Karpas-422 (cell line): ENCODE data around the gene TRIM14. TPM values are rescaled to one million over a fixed set of nuclear protein-coding genes. Genes with fewer than 3 reads are reported as not detected.
A peak's percentile ranks its signal among the peaks of the same experiment; 100 is the strongest.

ENCODE experiments used
- DNase-seq: peaks from one replicate; pipeline ENCODE4 v3.0.0-alpha.2; 2015
- H2AFZ ChIP-seq: fragments of 200-600 bp; sonication (generic); 2 replicates; pipeline ENCODE4 v1.6.1; 2014; ENCODE audit warnings: antibody characterized with exemption, low read length, mixed read lengths
- H3K27ac ChIP-seq: fragments of 200-600 bp; sonication (generic); 2 replicates; pipeline ENCODE4 v1.5.1; 2014; ENCODE audit warnings: mild to moderate bottlenecking, low read length, moderate library complexity
- H3K27me3 ChIP-seq: fragments of 200-600 bp; sonication (generic); 2 replicates; pipeline ENCODE4 v1.6.1; 2014; ENCODE audit warnings: low read length, mixed read lengths
- H3K36me3 ChIP-seq: fragments of 200-600 bp; sonication (generic); 2 replicates; pipeline ENCODE4 v1.6.1; 2014; ENCODE audit warnings: low read length, mixed read lengths; ENCODE audit not compliant: insufficient read depth
- H3K4me1 ChIP-seq: fragments of 200-600 bp; sonication (generic); 2 replicates; pipeline ENCODE4 v1.6.1; 2014; ENCODE audit warnings: mild to moderate bottlenecking, low read length, mixed read lengths
- H3K4me2 ChIP-seq: fragments of 200-600 bp; sonication (generic); 2 replicates; pipeline ENCODE4 v1.6.1; 2014; ENCODE audit warnings: low read length, low read depth, mild to moderate bottlenecking; ENCODE audit not compliant: poor library complexity, severe bottlenecking
- H3K4me3 ChIP-seq: fragments of 200-600 bp; sonication (generic); 2 replicates; pipeline ENCODE4 v1.5.1; 2014; ENCODE audit warnings: mild to moderate bottlenecking, antibody characterized with exemption, low read length, mixed read lengths
- H3K79me2 ChIP-seq: fragments of 200-600 bp; sonication (generic); 2 replicates; pipeline ENCODE4 v1.6.1; 2014; ENCODE audit warnings: mild to moderate bottlenecking, low read length, mixed read lengths
- H3K9ac ChIP-seq: fragments of 200-600 bp; sonication (generic); 2 replicates; pipeline ENCODE4 v1.6.0; 2014; ENCODE audit warnings: low read length
- H3K9me2 ChIP-seq: fragments of 200-600 bp; sonication (generic), shearing (Covaris generic); replicated peaks from 2 replicates; pipeline ENCODE4 v1.6.0; 2014; ENCODE audit warnings: mild to moderate bottlenecking, low read length, moderate library complexity; ENCODE audit not compliant: insufficient read depth
- H3K9me3 ChIP-seq: fragments of 300-700, 200-600 bp; sonication (generic); 2 replicates; pipeline ENCODE4 v1.6.1; 2014; ENCODE audit warnings: low read length, mixed read lengths
- H4K20me1 ChIP-seq: fragments of 200-600 bp; sonication (generic); 2 replicates; pipeline ENCODE4 v1.6.1; 2014; ENCODE audit warnings: mild to moderate bottlenecking, antibody characterized with exemption, low read length, low read depth; ENCODE audit not compliant: insufficient read depth
- total RNA-seq: library from RNA; depleted of rRNA; stranded (reverse); fragments of >200 nt; shearing (Covaris generic); gene quantifications from 2 replicates; pipeline ENCODE4 v1.2.3, GENCODE V29; 2014; ENCODE audit warnings: low replicate concordance

The TRIM14 gene
- total RNA-seq, 1 experiment from 2014 or later: 17.5 TPM

GRCh38 chr9:98057138-98057799 is 61.8 kb downstream of the TRIM14 start:
- no peaks in the 10 kb centered on the region for H3K27me3 ChIP-seq
- no peaks in the 10 kb centered on the region for H3K9me2 ChIP-seq
- no peak overlapping the region for H2AFZ ChIP-seq
- DNase-seq: peak; percentile 56
- peak overlapping the region; percentile 82 for H3K4me2 ChIP-seq
- no peaks in the 10 kb centered on the region for H3K9me3 ChIP-seq
- peaks cover 4% of the 10 kb centered on the region; the same call in 1 of the 2 replicates for H3K36me3 ChIP-seq
- peaks cover 37% of the 10 kb centered on the region for H3K4me1 ChIP-seq
- H3K9ac ChIP-seq: peak overlapping the region; percentile 90
- H3K79me2 ChIP-seq: peaks cover 47% of the 10 kb centered on the region
- H3K4me3 ChIP-seq: peak overlapping the region; percentile 97
- H3K27ac ChIP-seq: peak overlapping the region; percentile 56
- H4K20me1 ChIP-seq: peaks cover 13% of the 10 kb centered on the region; the same call in 1 of the 2 replicates

GRCh38 chr9:98056269-98057137 is 62.5 kb downstream of the TRIM14 start, which contains the start of gene NANS:
Gene NANS, plus strand, starts transcription at chr9:98056732. Its CDS starts 77 bp downstream, at chr9:98056809.
- no peak within 1 kb of the TSS for H2AFZ ChIP-seq
- peak; percentile 95 for DNase-seq
- peaks cover 37% of the 10 kb centered on the region for H3K4me1 ChIP-seq
- H3K4me2 ChIP-seq: peak within 1 kb of the TSS; percentile 82
- no peaks in the 10 kb centered on the region for H3K27me3 ChIP-seq
- H3K9me2 ChIP-seq: no peaks in the 10 kb centered on the region
- peaks cover 13% of the 10 kb centered on the region; the same call in 1 of the 2 replicates for H4K20me1 ChIP-seq
- H3K27ac ChIP-seq: peak within 1 kb of the TSS; percentile 85
- peak within 1 kb of the TSS; percentile 97 for H3K4me3 ChIP-seq
- H3K9ac ChIP-seq: peak within 1 kb of the TSS; percentile 90
- H3K79me2 ChIP-seq: peaks cover 48% of the 10 kb centered on the region
- peaks cover 10% of the 10 kb centered on the region; the same call in 1 of the 2 replicates for H3K36me3 ChIP-seq
- H3K9me3 ChIP-seq: no peaks in the 10 kb centered on the region

GRCh38 chr9:98054376-98054951 is 64.6 kb downstream of the TRIM14 start:
- H2AFZ ChIP-seq: no peak overlapping the region
- peak overlapping the region; percentile 65 for H3K27ac ChIP-seq
- H4K20me1 ChIP-seq: peaks cover 20% of the 10 kb centered on the region
- H3K79me2 ChIP-seq: peaks cover 50% of the 10 kb centered on the region
- H3K9me3 ChIP-seq: no peaks in the 10 kb centered on the region
- no peak overlapping the region for H3K9ac ChIP-seq
- no peak overlapping the region for H3K4me2 ChIP-seq
- H3K9me2 ChIP-seq: no peaks in the 10 kb centered on the region
- peaks cover 43% of the 10 kb centered on the region for H3K4me1 ChIP-seq
- no peak overlapping the region for H3K4me3 ChIP-seq
- peaks cover 12% of the 10 kb centered on the region; the same call in 1 of the 2 replicates for H3K36me3 ChIP-seq
- H3K27me3 ChIP-seq: no peaks in the 10 kb centered on the region
- peak; percentile 58 for DNase-seq

- Histone ChIP-seq H4K20me1 (peaks cover 14% of the 10 kb centered on the region), H3K4me2 (no peak overlapping the region), H3K9me3 (no peaks in the 10 kb centered on the region), H3K4me3 (no peak overlapping the region), H3K4me1 (peaks cover 42% of the 10 kb centered on the region), H3K27ac (peak overlapping the region; percentile 55; the same call in 1 of the 2 replicates), H3K79me2 (peaks cover 58% of the 10 kb centered on the region), H3K9ac (no peak overlapping the region), H3K27me3 (no peaks in the 10 kb centered on the region), H2AFZ (no peak overlapping the region), H3K9me2 (no peaks in the 10 kb centered on the region), H3K36me3 (peaks cover 27% of the 10 kb centered on the region)
- DNase-seq: no peak
These were observed 68.7 kb downstream of the TRIM14 start for GRCh38 chr9:98050351-98050750.

GRCh38 chr9:98049288-98050072 is 69.5 kb downstream of the TRIM14 start:
- peak overlapping the region; percentile 55 for H3K27ac ChIP-seq
- peak overlapping the region; percentile 1 for H3K4me2 ChIP-seq
- no peak overlapping the region for H2AFZ ChIP-seq
- H3K4me3 ChIP-seq: no peak overlapping the region
- H3K27me3 ChIP-seq: no peaks in the 10 kb centered on the region
- no peaks in the 10 kb centered on the region for H3K9me2 ChIP-seq
- peaks cover 14% of the 10 kb centered on the region for H4K20me1 ChIP-seq
- H3K9ac ChIP-seq: no peak overlapping the region
- H3K4me1 ChIP-seq: peaks cover 47% of the 10 kb centered on the region
- DNase-seq: no peak
- H3K9me3 ChIP-seq: no peaks in the 10 kb centered on the region
- H3K79me2 ChIP-seq: peaks cover 58% of the 10 kb centered on the region
- H3K36me3 ChIP-seq: peaks cover 27% of the 10 kb centered on the region

- H3K4me1 ChIP-seq: peaks cover 62% of the 10 kb centered on the region
- H3K9ac ChIP-seq: peak overlapping the region; percentile 82
- peaks cover 26% of the 10 kb centered on the region for H3K36me3 ChIP-seq
- peak; percentile 71 for DNase-seq
- peaks cover 57% of the 10 kb centered on the region for H3K79me2 ChIP-seq
- no peak overlapping the region for H2AFZ ChIP-seq
- H3K4me3 ChIP-seq: peak overlapping the region; percentile 73
- H3K9me2 ChIP-seq: no peaks in the 10 kb centered on the region
- peaks cover 8% of the 10 kb centered on the region for H4K20me1 ChIP-seq
- no peaks in the 10 kb centered on the region for H3K27me3 ChIP-seq
- H3K27ac ChIP-seq: peak overlapping the region; percentile 92
- H3K4me2 ChIP-seq: peak overlapping the region; percentile 81
- H3K9me3 ChIP-seq: no peaks in the 10 kb centered on the region
These were observed 72.0 kb downstream of the TRIM14 start for GRCh38 chr9:98047002-98047401.

- no peak overlapping the region for H2AFZ ChIP-seq
These were observed 72.9 kb downstream of the TRIM14 start for GRCh38 chr9:98046180-98046543.

More at GRCh38 chr9:98046180-98046543, 72.9 kb downstream of the TRIM14 start:
- peak overlapping the region; percentile 81 for H3K4me2 ChIP-seq
- H3K27me3 ChIP-seq: no peaks in the 10 kb centered on the region
- peak overlapping the region; percentile 73 for H3K4me3 ChIP-seq
- H3K9ac ChIP-seq: peak overlapping the region; percentile 82
- peaks cover 8% of the 10 kb centered on the region for H4K20me1 ChIP-seq
- peak overlapping the region; percentile 92 for H3K27ac ChIP-seq
- H3K9me3 ChIP-seq: no peaks in the 10 kb centered on the region
- H3K9me2 ChIP-seq: no peaks in the 10 kb centered on the region
- H3K79me2 ChIP-seq: peaks cover 50% of the 10 kb centered on the region
- peaks cover 64% of the 10 kb centered on the region for H3K4me1 ChIP-seq
- peak; percentile 60 for DNase-seq
- peaks cover 21% of the 10 kb centered on the region for H3K36me3 ChIP-seq
